Measurements from ENCODE around the gene ZFYVE9.

Gene ZFYVE9

GRCh38 chr1:52294580-52294979, 152.7 kb downstream of the ZFYVE9 start:
- no peaks in the 10 kb centered on the region for H3K27me3 ChIP-seq (ENCODE audit: control insufficient read depth, insufficient read depth, low read length)
- WGBS (ENCODE audit: insufficient coverage, insufficient read length): no CpG with 5 or more reads among the region's 1 CpG
- DNase-seq (ENCODE audit: low read depth, low spot score): no peak
- H3K36me3 ChIP-seq (ENCODE audit: control insufficient read depth, insufficient read depth, low read length): no peaks in the 10 kb centered on the region
- no peaks in the 10 kb centered on the region for H3K9me3 ChIP-seq (ENCODE audit: control insufficient read depth, insufficient read depth, low read length)
- H3K27ac ChIP-seq (ENCODE audit: low read length): no peak overlapping the region
- no peaks in the 10 kb centered on the region for H3K4me1 ChIP-seq (ENCODE audit: control insufficient read depth, insufficient read depth, low read length)
- H3K4me3 ChIP-seq (ENCODE audit: low read length): no peak overlapping the region

DNA sequence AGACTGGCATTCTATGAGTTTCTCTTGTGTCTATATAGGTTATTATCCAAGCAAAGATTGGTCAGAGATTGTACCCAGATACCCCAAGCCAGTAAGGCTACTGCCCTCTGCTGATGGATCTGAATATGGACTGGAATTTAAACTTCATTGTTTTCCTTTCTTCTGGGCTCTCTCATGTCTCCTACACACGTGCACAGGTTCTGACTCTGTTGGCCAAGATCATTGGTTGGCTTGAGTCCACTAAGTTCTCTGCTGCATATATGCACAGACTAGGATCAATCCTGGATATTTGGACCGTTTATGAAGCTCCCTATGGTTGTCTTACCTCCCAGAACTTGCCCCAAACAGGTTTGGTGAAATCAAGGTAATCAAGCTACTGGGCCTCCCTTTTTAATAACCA, 154.5 kb downstream of the ZFYVE9 start:
- H3K4me1 ChIP-seq (ENCODE audit: control insufficient read depth, insufficient read depth, low read length): no peaks in the 10 kb centered on the region
- no CpG with 5 or more reads among the region's 2 CpGs for WGBS (ENCODE audit: insufficient coverage, insufficient read length)
- no peak overlapping the region for H3K4me3 ChIP-seq (ENCODE audit: low read length)
- no peak overlapping the region for H3K27ac ChIP-seq (ENCODE audit: low read length)
- H3K9me3 ChIP-seq (ENCODE audit: control insufficient read depth, insufficient read depth, low read length): no peaks in the 10 kb centered on the region
- peak; percentile 16 for DNase-seq (ENCODE audit: low read depth, low spot score)
- H3K36me3 ChIP-seq (ENCODE audit: control insufficient read depth, insufficient read depth, low read length): no peaks in the 10 kb centered on the region
- no peaks in the 10 kb centered on the region for H3K27me3 ChIP-seq (ENCODE audit: control insufficient read depth, insufficient read depth, low read length)

DNA sequence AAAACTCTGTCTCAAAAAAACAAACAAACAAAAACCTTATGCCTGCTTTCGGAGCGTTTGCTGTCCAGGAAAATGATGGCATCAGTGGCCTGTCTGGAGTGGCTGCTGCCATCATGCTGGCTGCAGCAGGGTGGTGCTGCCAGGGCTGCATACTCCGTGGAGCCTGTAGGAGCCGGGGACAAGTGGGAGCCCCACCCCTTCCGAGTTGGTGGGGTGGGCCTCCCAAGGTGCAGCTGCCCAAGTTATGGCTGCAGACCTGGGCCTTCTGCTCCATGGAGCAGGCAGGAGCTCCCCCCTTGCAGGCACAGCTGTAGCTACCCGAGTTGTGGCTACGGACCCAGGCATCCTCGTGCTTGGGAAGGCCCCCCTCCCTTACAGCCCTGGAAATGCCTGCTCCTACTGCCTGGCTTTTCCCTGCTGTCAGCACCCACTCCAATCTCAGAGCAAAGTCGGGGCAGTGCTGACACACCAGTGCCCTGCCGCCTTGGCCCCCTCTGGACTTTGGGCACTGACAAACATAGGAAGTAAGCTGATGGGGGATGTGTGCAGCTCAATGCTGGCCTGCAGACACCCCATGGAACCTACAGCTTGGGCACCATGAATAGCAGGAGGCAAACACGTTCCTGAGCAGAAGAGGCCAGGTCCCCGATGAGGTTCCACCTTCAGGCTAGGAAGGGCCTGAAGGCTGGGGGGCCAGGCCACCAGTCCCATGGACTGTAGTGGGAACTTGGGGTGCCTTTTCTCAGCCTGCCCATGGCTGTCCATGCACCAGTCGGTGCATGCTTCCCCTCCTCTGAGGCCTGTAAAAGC, 163.7 kb downstream of the ZFYVE9 start:
- Histone ChIP-seq H3K9me3 (ENCODE audit: control insufficient read depth, insufficient read depth, low read length) (no peaks in the 10 kb centered on the region), H3K27ac (ENCODE audit: low read length) (no peak overlapping the region), H3K4me3 (ENCODE audit: low read length) (no peak overlapping the region), H3K36me3 (ENCODE audit: control insufficient read depth, insufficient read depth, low read length) (no peaks in the 10 kb centered on the region), H3K4me1 (ENCODE audit: control insufficient read depth, insufficient read depth, low read length) (no peaks in the 10 kb centered on the region), H3K27me3 (ENCODE audit: control insufficient read depth, insufficient read depth, low read length) (no peaks in the 10 kb centered on the region)
- no CpG with 5 or more reads among the region's 13 CpGs for WGBS (ENCODE audit: insufficient coverage, insufficient read length)
- DNase-seq (ENCODE audit: low read depth, low spot score): no peak

DNA sequence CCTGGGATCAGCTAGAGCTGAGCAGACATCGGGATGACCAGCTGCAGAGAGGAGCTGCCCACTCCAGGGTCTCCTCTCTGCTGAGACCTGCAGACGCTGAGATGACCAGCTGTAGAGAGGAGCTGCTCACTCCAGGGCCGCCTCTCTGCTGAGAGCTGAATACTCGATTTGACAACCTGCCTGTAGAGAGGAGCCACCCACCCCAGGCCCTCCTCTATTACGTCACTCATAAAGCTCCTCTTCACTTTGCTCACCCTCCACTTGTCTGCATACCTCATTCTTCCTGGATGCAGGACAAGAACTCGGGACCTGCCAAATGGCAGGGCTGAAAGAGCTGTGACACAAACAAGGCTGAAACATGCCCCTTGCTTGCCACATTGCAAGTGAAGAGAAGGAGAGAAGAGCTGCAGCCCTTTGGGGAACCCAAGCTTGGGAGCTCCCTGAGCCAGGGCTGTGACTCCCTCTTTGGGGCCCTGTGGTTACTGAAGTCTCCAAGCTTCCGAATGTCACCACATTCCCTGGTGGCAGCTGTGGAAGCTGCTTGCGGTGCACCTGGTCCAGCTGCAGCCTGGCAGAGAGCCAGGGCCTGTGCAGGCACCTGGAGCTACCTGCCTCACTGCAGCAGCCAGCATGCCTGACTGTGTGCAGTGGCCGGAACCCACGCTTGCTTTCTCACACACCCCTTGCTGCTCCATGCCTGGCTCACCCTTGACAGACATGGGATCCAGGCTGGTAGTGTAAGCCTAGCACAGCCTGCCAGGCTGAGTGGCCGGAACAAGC, 164.5 kb downstream of the ZFYVE9 start:
- no peak overlapping the region for H3K27ac ChIP-seq (ENCODE audit: low read length)
- no CpG with 5 or more reads among the region's 11 CpGs for whole genome bisulfite sequencing (ENCODE audit: insufficient coverage, insufficient read length)
- no peak overlapping the region for H3K4me3 ChIP-seq (ENCODE audit: low read length)
- no peaks in the 10 kb centered on the region for H3K4me1 ChIP-seq (ENCODE audit: control insufficient read depth, insufficient read depth, low read length)
- no peak for DNase-seq (ENCODE audit: low read depth, low spot score)
- no peaks in the 10 kb centered on the region for H3K36me3 ChIP-seq (ENCODE audit: control insufficient read depth, insufficient read depth, low read length)
- no peaks in the 10 kb centered on the region for H3K27me3 ChIP-seq (ENCODE audit: control insufficient read depth, insufficient read depth, low read length)
- H3K9me3 ChIP-seq (ENCODE audit: control insufficient read depth, insufficient read depth, low read length): no peaks in the 10 kb centered on the region

DNA sequence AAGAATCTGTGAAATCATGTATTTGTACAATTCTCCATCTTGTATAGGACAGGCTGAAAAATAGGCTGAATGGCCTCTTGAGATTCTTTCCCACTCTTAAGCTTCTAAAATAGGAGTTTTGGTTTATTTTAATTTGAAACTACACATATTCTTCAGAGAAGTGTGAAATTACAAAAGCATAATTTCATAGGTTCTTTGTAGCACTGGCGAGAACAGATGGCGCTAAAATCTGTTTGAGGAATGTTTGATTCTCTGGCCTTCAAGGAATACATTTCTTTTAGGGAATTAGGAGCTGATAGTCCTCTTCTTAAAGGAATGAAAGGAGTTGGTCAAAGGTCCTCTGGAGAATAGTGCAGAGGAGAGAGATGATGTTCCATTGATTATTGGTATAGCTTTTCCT, 179.2 kb downstream of the ZFYVE9 start:
- WGBS (ENCODE audit: insufficient coverage, insufficient read length): no CpG with 5 or more reads among the region's 2 CpGs
- no peak overlapping the region for H3K4me3 ChIP-seq (ENCODE audit: low read length)

DNA sequence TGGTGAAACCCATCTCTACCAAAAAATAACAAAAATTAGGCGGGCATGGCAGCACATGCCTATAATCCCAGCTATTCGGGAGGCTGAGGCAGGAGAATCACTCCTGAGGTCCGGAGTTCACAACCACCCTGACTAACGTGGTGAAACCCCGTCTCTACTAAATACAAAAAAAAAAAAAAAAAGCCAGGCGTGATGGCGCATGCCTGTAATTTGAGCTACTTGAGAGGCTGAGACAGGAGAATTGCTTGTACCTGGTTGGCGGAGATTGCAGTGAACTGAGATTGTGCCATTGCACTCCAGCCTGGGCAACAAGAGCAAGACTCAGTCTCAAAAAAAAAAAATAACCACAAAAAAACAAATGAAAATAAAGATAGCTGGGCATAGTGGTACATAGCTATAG, 181.8 kb downstream of the ZFYVE9 start:
- Histone ChIP-seq H3K27ac (ENCODE audit: low read length) (no peak overlapping the region), H3K36me3 (ENCODE audit: control insufficient read depth, insufficient read depth, low read length) (no peaks in the 10 kb centered on the region), H3K27me3 (ENCODE audit: control insufficient read depth, insufficient read depth, low read length) (no peaks in the 10 kb centered on the region), H3K4me1 (ENCODE audit: control insufficient read depth, insufficient read depth, low read length) (no peaks in the 10 kb centered on the region), H3K9me3 (ENCODE audit: control insufficient read depth, insufficient read depth, low read length) (no peaks in the 10 kb centered on the region), H3K4me3 (ENCODE audit: low read length) (no peak overlapping the region)
- no CpG with 5 or more reads among the region's 8 CpGs for WGBS (ENCODE audit: insufficient coverage, insufficient read length)
- DNase-seq (ENCODE audit: low read depth, low spot score): no peak

More for the DNA sequence above, 179.2 kb downstream of the ZFYVE9 start:
- no peak overlapping the region for H3K27ac ChIP-seq (ENCODE audit: low read length)
- no peaks in the 10 kb centered on the region for H3K27me3 ChIP-seq (ENCODE audit: control insufficient read depth, insufficient read depth, low read length)
- DNase-seq (ENCODE audit: low read depth, low spot score): no peak
- no peaks in the 10 kb centered on the region for H3K4me1 ChIP-seq (ENCODE audit: control insufficient read depth, insufficient read depth, low read length)
- H3K9me3 ChIP-seq (ENCODE audit: control insufficient read depth, insufficient read depth, low read length): no peaks in the 10 kb centered on the region
- no peaks in the 10 kb centered on the region for H3K36me3 ChIP-seq (ENCODE audit: control insufficient read depth, insufficient read depth, low read length)

DNA sequence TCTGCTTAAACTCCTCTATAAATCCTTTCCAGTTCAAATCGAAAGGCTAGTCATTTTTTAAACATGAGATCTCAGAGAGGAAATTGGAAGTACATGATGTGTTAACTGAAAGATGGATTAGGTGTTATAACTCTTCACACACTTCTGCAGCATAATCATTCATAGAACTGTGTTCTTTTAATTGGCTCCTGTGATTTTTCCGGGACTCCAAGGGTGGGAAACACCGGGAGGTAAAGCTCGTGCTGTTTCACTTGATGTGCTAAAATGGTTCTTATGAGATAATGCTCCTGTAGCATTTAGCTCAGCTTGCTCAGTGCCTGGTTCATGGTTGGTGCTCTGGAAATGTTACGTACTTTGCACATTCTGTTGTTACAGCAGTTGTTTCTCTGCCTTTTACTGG, 183.9 kb downstream of the ZFYVE9 start:
- H3K4me1 ChIP-seq (ENCODE audit: control insufficient read depth, insufficient read depth, low read length): no peaks in the 10 kb centered on the region
- no peaks in the 10 kb centered on the region for H3K36me3 ChIP-seq (ENCODE audit: control insufficient read depth, insufficient read depth, low read length)
- H3K9me3 ChIP-seq (ENCODE audit: control insufficient read depth, insufficient read depth, low read length): no peaks in the 10 kb centered on the region
- H3K27ac ChIP-seq (ENCODE audit: low read length): no peak overlapping the region
- DNase-seq (ENCODE audit: low read depth, low spot score): no peak
- no peak overlapping the region for H3K4me3 ChIP-seq (ENCODE audit: low read length)
- WGBS (ENCODE audit: insufficient coverage, insufficient read length): no CpG with 5 or more reads among the region's 5 CpGs
- no peaks in the 10 kb centered on the region for H3K27me3 ChIP-seq (ENCODE audit: control insufficient read depth, insufficient read depth, low read length)

- Histone ChIP-seq H3K27ac (ENCODE audit: low read length) (no peak overlapping the region), H3K4me1 (ENCODE audit: control insufficient read depth, insufficient read depth, low read length) (no peaks in the 10 kb centered on the region), H3K9me3 (ENCODE audit: control insufficient read depth, insufficient read depth, low read length) (no peaks in the 10 kb centered on the region), H3K27me3 (ENCODE audit: control insufficient read depth, insufficient read depth, low read length) (no peaks in the 10 kb centered on the region), H3K4me3 (ENCODE audit: low read length) (no peak overlapping the region), H3K36me3 (ENCODE audit: control insufficient read depth, insufficient read depth, low read length) (no peaks in the 10 kb centered on the region)
- no peak for DNase-seq (ENCODE audit: low read depth, low spot score)
- no CpG with 5 or more reads among the region's 1 CpG for WGBS (ENCODE audit: insufficient coverage, insufficient read length)
Measured at GRCh38 chr1:52328615-52329014, 186.7 kb downstream of the ZFYVE9 start.

DNA sequence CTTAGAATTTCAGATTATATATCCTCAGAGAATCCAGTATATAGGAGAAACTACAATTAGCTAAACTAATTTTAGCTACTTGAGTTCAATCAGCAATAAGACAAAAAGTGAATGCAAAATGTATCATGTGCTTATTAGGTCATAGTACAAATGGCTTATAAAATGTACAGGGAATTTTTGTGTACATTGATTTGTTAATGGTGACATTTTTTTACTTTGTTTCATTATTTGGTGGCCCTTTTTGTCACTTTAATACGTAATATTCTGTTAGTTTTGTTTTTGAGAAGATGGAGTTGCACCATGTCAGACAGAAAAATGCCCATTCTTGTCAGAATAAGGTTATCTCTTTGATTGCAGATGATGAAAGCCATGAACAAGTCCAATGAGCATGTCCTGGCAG, 190.5 kb downstream of the ZFYVE9 start:
- Histone ChIP-seq H3K4me3 (ENCODE audit: low read length) (no peak overlapping the region), H3K9me3 (ENCODE audit: control insufficient read depth, insufficient read depth, low read length) (no peaks in the 10 kb centered on the region), H3K27me3 (ENCODE audit: control insufficient read depth, insufficient read depth, low read length) (no peaks in the 10 kb centered on the region), H3K36me3 (ENCODE audit: control insufficient read depth, insufficient read depth, low read length) (no peaks in the 10 kb centered on the region), H3K4me1 (ENCODE audit: control insufficient read depth, insufficient read depth, low read length) (no peaks in the 10 kb centered on the region), H3K27ac (ENCODE audit: low read length) (no peak overlapping the region)
- no CpG with 5 or more reads among the region's 1 CpG for WGBS (ENCODE audit: insufficient coverage, insufficient read length)
- DNase-seq (ENCODE audit: low read depth, low spot score): no peak

GRCh38 chr1:52334906-52335528, 193.1 kb downstream of the ZFYVE9 start:
- Histone ChIP-seq H3K9me3 (ENCODE audit: control insufficient read depth, insufficient read depth, low read length) (no peaks in the 10 kb centered on the region), H3K4me1 (ENCODE audit: control insufficient read depth, insufficient read depth, low read length) (no peaks in the 10 kb centered on the region), H3K4me3 (ENCODE audit: low read length) (no peak overlapping the region), H3K27me3 (ENCODE audit: control insufficient read depth, insufficient read depth, low read length) (no peaks in the 10 kb centered on the region), H3K36me3 (ENCODE audit: control insufficient read depth, insufficient read depth, low read length) (no peaks in the 10 kb centered on the region), H3K27ac (ENCODE audit: low read length) (no peak overlapping the region)
- DNase-seq (ENCODE audit: low read depth, low spot score): no peak
- no CpG with 5 or more reads among the region's 3 CpGs for WGBS (ENCODE audit: insufficient coverage, insufficient read length)

Data from iPS DF 6.9 (cell line).